Thoracic aorta (tissue), 2 donors: ENCODE measurements around the gene RUSC1. TPM values are rescaled to one million over a fixed set of nuclear protein-coding genes. Genes with fewer than 3 reads are reported as not detected.
"Not testable (repeated sequence)": the region's sequence is repeated elsewhere in the genome, so short reads cannot be mapped to it uniquely, and the experiment has no call there.

Experiments used
- ATAC-seq: fragments of 150-250 bp; one replicate; pipeline ENCODE4 v1.8.0; 2017; ENCODE audit warnings: low read depth; ENCODE audit not compliant: insufficient number of reproducible peaks, low FRiP score
- DNase-seq: peaks from one replicate; pipeline ENCODE4 v3.0.0-alpha.2; 2020; ENCODE audit warnings: low spot score
- H3K27ac ChIP-seq, 2 donors: fragments of 200-600 bp; sonication (generic); 1 replicate in 1 of 2; 2 replicates in 1 of 2; pipeline ENCODE4 v1.5.1; 2016; ENCODE audit warnings: mild to moderate bottlenecking in 2 of 2, moderate library complexity in 2 of 2
- H3K27me3 ChIP-seq: fragments of 200-600 bp; sonication (generic); replicated peaks from 2 replicates; pipeline ENCODE4 v1.6.0; 2016; ENCODE audit warnings: mild to moderate bottlenecking; ENCODE audit not compliant: insufficient read depth
- H3K36me3 ChIP-seq: fragments of 200-600 bp; sonication (generic); one replicate; pipeline ENCODE4 v1.5.1; 2016
- H3K4me1 ChIP-seq, 2 donors: fragments of 200-600 bp; sonication (generic); 1 replicate in 1 of 2; 2 replicates in 1 of 2; pipeline versions ENCODE4 v1.5.1 to v1.6.0; 2016; ENCODE audit warnings: low read depth in 2 of 2, mild to moderate bottlenecking in 1 of 2; ENCODE audit not compliant: control insufficient read depth in 1 of 2
- H3K4me3 ChIP-seq: fragments of 200-600 bp; sonication (generic); 2 replicates; pipeline ENCODE4 v1.5.1; 2016; ENCODE audit warnings: mild to moderate bottlenecking
- H3K9me3 ChIP-seq: fragments of 200-600 bp; sonication (generic); 2 replicates; pipeline ENCODE4 v1.5.1; 2016
- CTCF ChIP-seq: fragments of 200-600 bp; sonication (generic); IDR thresholded peaks from one replicate; pipeline ENCODE4 v1.5.1; 2019; ENCODE audit warnings: antibody characterized with exemption
- total RNA-seq, 2 donors: library from RNA; depleted of rRNA; stranded (reverse); fragments of >200 nt; gene quantifications; one replicate each; pipeline versions ENCODE4 v1.1.0 to v1.2.3, GENCODE V29; 2016

RUSC1 gene
- total RNA-seq, 2 donors from 2014 or later = 38.7 to 61.3 TPM

GRCh38 chr1:155326631-155327037 is 5.9 kb downstream of the RUSC1 start:
- H3K9me3 ChIP-seq = no peaks in the 10 kb centered on the region
- ATAC-seq = no peak
- no peaks in the 10 kb centered on the region for H3K27me3 ChIP-seq
- TF ChIP-seq CTCF = no peak
- peaks cover 19% of the 10 kb centered on the region for H3K36me3 ChIP-seq
- no peak for DNase-seq
- no peak overlapping the region for H3K27ac ChIP-seq
- peaks cover 6 to 19% of the 10 kb centered on the region in 2 donors for H3K4me1 ChIP-seq
- no peak overlapping the region for H3K4me3 ChIP-seq

- peak overlapping the region in 1 of 2 donors; percentile 12 for H3K27ac ChIP-seq
- DNase-seq (no peak), ATAC-seq (no peak)
- no peaks in the 10 kb centered on the region for H3K27me3 ChIP-seq
- H3K4me1 ChIP-seq = peaks cover 0 to 11% of the 10 kb centered on the region in 2 donors
- no peak for TF ChIP-seq CTCF
- H3K9me3 ChIP-seq = no peaks in the 10 kb centered on the region
- H3K36me3 ChIP-seq = peaks cover 19% of the 10 kb centered on the region
- H3K4me3 ChIP-seq = no peak overlapping the region
Observed at GRCh38 chr1:155327981-155328380, 7.3 kb downstream of the RUSC1 start.

- H3K36me3 ChIP-seq = peaks cover 22% of the 10 kb centered on the region
- H3K27me3 ChIP-seq, ATAC-seq, H3K9me3 ChIP-seq, H3K4me3 ChIP-seq, DNase-seq: not testable (repeated sequence)
- peak overlapping the region in 1 of 2 donors; percentile 46 for H3K27ac ChIP-seq
- H3K4me1 ChIP-seq = peaks cover 0 to 11% of the 10 kb centered on the region in 2 donors
Observed at GRCh38 chr1:155328856-155329255, 8.2 kb downstream of the RUSC1 start.

GRCh38 chr1:155329980-155330598 is 9.4 kb downstream of the RUSC1 start:
- TF ChIP-seq CTCF = no peak
- H3K27me3 ChIP-seq = no peaks in the 10 kb centered on the region
- DNase-seq (no peak), ATAC-seq (no peak)
- H3K4me3 ChIP-seq = no peak overlapping the region
- no peaks in the 10 kb centered on the region for H3K9me3 ChIP-seq
- H3K27ac ChIP-seq = no peak overlapping the region
- H3K36me3 ChIP-seq = peaks cover 28% of the 10 kb centered on the region
- peaks cover 0 to 8% of the 10 kb centered on the region in 2 donors for H3K4me1 ChIP-seq

- H3K36me3 ChIP-seq = peaks cover 46% of the 10 kb centered on the region
Observed at GRCh38 chr1:155334962-155335361, 14.3 kb downstream of the RUSC1 start.

More at GRCh38 chr1:155334962-155335361, 14.3 kb downstream of the RUSC1 start:
- Histone ChIP-seq H3K9me3 (no peaks in the 10 kb centered on the region), H3K4me3 (no peak overlapping the region), H3K4me1 (no peaks in the 10 kb centered on the region), H3K27me3 (no peaks in the 10 kb centered on the region), H3K27ac (no peak overlapping the region)
- DNase-seq (no peak), ATAC-seq (no peak)
- TF ChIP-seq CTCF = no peak
